ENCODE measurements around the gene ANKRD44. TPM values are rescaled to one million over a fixed set of nuclear protein-coding genes. Genes with fewer than 3 reads are reported as not detected.

The ANKRD44 gene
- total RNA-seq, 1 donor from 2014 or later = 9.7 TPM

GRCh38 chr2:197209246-197209645, 101.3 kb downstream of the ANKRD44 start:
- DNase-seq (ENCODE audit: low read depth) = no peak

DNA sequence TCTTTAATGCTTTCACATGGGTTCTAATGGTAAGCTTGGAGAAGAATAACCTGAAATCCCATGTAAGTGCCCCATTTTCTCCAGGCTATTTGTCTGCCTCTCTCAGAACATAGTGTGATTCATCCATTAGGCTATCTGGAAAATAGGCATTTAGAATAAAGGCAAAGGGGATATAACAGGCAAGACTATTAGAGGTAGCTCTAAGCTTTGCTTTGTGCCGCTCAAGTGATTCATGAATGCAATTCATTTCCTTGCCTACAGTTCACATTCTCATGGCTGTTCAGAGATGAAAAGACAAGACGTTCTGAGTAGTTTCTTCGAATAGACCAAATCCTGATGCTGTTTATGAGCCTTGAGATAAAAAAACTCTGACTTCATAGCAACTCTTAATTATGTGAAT, 101.7 kb downstream of the ANKRD44 start:
- DNase-seq (ENCODE audit: low read depth) = no peak

DNA sequence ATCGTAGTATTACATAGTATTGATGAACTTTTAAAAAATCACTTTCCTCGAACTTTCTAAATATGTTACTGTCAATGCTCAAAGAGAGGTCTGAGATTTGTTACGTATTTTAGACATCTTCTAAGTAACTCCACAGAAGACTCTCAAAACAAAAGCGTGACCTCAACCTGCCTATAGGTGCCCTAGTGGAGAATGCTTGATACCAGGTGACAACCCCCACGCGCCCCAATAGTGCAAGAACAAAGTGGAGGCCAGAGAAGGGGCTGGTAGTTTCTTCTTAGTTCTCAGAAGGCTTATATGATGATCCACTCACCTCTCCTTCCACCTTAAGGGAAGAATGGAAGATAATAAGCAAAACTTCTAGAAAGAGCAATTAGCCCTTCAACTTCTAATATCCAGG, 102.6 kb downstream of the ANKRD44 start:
- DNase-seq (ENCODE audit: low read depth) = no peak

DNA sequence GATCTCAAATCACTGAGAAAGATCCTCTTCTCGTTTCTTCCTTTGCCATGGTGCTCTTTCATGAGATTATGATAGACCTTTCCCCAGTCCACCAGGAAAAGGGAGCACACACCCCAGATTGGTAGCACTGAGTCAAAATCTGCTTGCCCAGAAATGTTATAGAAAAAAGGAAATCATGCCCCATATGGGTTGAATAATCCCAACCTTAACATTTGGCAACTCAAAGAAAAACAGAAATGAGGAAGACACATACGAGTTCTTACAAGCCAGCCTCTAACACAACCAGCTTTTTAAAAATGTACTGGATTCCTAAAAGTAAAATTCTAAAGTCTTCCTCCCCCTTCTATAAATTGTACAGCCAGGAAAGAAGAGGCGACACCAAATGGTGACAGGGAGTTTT, 103.0 kb downstream of the ANKRD44 start:
- DNase-seq (ENCODE audit: low read depth) = no peak

DNA sequence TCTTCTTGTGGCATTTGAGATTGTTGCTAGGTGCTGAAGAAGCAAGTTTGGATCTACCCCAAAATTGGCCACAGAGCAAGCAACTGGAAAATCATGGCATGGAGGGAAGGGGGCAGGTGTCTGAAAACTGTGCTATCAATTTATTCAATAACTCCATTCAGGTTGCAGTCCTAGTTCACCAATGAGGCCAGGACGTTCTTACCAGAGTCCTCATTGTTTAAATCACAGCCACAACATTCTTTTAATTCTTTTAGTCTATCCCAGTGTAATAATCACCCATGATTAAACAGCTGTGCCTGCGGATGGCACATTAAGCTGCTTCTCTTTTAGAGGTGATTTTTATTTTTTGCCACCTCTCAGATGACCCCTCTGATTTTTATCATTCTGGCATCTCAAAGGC, 103.5 kb downstream of the ANKRD44 start:
- peak; percentile 71 for DNase-seq (ENCODE audit: low read depth)

DNA sequence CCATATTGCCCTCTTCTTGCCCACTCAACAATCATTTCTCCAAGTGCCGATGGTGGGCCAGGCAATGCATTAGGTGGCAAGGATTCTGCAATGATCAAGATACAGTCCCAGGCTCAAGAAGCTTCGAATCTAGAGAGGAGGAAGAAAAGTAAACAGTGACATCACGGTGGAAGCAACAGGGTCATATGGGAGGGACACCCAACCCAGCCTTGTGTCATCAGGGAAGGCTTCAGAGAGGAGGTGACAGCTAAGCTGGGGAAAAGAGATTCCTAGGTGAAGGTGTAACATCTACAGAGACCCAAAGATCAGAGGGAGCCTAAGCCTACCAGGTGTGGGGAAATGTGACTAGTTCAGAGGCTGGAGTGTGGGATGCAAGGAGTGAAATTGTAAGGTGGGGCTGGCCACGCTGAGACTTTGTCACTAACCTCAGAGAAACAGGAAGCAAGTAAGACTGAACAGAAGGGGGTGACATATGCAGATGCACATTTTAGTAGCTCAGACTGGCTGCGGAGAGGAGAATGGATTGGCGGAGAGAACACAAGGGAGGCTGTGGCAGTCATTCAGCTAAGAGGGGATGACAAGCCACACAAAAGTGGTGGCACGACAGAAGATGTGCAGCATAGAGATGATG, 104.9 kb downstream of the ANKRD44 start:
- DNase-seq (ENCODE audit: low read depth) = no peak

- DNase-seq (ENCODE audit: low read depth) = peak; percentile 86
These were observed 105.9 kb downstream of the ANKRD44 start for GRCh38 chr2:197204519-197205250.

- DNase-seq (ENCODE audit: low read depth) = no peak
These were observed 108.7 kb downstream of the ANKRD44 start for GRCh38 chr2:197201874-197202273.

- DNase-seq (ENCODE audit: low read depth) = no peak
These were observed 109.9 kb downstream of the ANKRD44 start for GRCh38 chr2:197200762-197201058.

- DNase-seq (ENCODE audit: low read depth) = no peak
These were observed 110.4 kb downstream of the ANKRD44 start for GRCh38 chr2:197200051-197200761.

DNA sequence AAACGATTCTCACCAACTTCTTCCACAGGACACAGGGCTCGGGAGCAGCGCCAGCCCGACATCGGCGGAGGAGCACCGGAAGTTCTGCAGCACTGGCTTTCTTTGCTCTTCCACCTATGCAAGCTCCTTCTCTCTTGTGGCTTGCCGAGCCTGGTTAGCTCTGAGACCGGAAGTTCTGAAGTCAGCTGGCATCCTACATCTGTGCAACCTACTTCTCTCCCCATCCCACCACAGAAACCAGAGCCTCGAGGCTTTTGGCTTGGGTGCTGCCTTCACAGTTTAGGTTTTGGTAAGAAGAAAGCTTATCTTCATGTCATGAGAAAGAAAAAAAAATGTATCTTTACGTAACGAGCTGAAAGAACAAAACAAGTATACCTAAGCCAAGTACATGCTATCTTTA, 111.7 kb downstream of the ANKRD44 start:
- DNase-seq (ENCODE audit: low read depth) = no peak

DNA sequence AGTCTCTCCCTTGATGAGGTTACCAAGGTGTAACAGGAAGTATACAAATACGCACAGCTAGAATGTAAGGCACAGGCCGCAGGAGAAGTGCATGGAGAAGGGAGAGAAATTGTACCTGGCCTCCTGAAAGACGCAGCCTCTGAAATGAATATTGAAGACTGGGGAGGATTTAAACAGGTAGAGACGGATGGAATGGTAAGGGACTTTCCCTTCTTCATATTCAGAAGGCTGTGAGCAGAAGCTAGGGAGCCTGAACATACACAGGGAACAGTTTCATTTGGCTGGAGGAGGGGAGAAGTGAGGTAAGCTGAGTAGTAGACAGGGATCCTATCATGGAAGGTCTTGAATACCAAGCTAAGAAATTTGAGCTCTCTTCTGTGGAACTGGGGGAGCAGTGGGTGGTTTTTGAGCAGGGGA, 112.7 kb downstream of the ANKRD44 start:
- DNase-seq (ENCODE audit: low read depth) = no peak

DNA sequence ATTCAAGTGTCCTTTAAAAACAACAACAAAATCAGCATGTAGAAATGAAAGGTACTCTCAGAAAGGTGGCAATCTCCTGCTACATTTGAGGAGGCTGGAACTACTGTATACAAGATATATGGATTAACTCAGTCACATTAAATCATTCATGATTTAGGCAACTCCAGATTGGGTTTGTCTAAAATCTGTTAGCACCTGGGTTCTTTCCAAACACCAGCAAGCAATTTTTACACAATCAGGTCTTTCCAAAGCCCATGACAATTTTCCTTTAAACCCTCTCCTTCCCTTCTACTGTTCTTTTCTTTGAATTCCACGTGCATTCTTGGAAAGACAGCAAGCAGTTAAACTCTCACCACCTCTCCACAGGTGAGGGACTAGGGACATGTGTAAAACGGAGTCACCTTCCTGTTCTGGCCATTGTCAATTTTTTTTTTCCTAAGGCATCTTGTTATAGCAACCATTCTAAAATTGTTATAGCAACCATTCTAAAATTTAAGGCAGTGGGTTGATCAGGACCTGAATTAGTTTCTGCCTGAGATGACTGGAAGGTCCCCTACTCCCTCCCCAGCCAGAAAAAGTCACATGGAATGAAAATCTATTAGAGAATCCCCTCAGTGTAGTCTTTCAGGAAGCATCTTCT, 113.9 kb downstream of the ANKRD44 start:
- DNase-seq (ENCODE audit: low read depth) = no peak

GRCh38 chr2:197195518-197195917, 115.1 kb downstream of the ANKRD44 start:
- no peak for DNase-seq (ENCODE audit: low read depth)

- DNase-seq (ENCODE audit: low read depth) = no peak
These were observed 118.6 kb downstream of the ANKRD44 start for GRCh38 chr2:197191940-197192322.

DNA sequence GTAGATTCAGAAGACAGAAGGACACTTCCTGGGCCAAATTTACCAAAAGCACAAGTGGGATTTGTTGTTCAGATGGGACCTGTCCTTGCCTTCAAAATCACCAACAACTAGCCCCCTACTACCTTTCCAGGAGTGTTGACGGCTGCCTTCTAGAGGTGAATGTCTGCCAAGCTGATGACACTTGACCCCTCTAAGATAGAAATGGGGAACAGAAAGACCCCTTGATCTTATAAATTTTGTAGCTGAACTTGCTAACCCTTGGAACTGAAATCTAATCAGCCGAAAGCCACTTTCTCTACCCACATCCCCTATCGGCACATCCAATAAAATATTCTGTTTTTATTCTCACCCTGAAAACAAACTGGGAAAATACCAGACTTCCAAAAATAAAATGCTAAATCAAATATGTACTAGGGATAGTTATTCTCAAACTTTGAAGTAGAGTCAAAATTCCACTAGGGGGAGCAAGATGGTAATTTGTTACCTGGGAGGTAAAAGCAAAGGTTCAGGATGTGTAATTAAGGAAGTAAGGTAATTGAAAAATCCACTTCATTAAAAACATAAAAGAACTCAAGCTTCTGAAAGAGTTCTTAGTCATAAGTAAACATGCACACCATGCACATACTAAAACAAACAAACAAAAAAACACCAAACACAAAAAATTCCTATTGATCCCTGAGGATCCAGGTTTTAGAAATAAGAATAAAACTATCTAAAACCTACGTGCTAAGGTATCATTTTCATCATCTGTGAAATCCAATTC, 119.2 kb downstream of the ANKRD44 start:
- DNase-seq (ENCODE audit: low read depth) = peak; percentile 60

DNA sequence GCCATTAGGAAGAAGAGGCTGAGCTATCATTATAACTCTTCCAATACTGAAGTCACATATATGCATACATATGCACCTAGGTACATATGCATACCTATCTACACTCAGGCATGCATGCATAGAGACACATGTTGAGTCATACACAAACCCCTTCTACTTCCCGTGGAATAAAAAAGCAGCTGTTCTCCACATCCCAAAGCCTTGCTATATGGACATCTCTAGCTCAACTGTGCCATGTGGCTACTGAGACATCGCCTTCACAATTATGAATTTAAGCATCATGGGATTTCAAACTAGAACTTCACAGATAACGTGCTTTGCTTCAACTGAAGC, 120.5 kb downstream of the ANKRD44 start:
- no peak for DNase-seq (ENCODE audit: low read depth)

- no peak for DNase-seq (ENCODE audit: low read depth)
These were observed 121.0 kb downstream of the ANKRD44 start for GRCh38 chr2:197189426-197190099.

- no peak for DNase-seq (ENCODE audit: low read depth)
These were observed 124.9 kb downstream of the ANKRD44 start for GRCh38 chr2:197185676-197186075.

DNA sequence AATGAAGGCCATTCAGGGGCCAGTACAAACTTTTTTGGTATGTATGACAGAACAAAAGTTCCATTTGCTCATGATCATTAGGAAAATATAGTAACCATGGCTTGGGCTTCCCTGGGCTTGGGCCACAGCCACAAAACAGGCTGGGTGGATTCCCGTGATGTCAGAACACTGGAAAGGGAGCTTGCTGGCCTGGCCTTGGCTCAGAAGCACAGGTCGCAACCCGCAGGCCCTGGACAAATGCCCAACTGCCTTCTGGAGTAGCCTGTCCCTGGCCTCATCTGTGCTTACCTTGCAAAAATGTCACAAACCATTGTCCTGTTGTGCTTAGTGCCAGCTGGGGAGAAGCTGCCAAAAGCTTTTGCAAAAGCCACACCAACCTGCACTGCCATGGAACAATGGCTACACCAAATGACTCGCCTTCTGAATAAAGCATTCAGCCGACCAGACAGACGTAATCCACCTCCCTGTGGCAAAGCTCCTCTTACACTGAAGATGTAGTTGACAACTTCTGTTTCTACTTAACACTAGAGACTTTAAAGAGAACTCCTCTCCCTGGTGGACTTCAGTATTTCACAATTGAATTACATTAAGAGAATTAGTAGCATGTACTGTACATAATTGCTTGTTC, 125.5 kb downstream of the ANKRD44 start:
- DNase-seq (ENCODE audit: low read depth) = peak; percentile 98

All from myocyte (in vitro differentiated cells).